HK-2 (cell line): ENCODE results near the gene YEATS4.

Experiments used
- DNase-seq: peaks from one replicate; pipeline ENCODE4 v3.0.0-alpha.2; 2018; ENCODE audit not compliant: unreplicated experiment

YEATS4 gene

DNA sequence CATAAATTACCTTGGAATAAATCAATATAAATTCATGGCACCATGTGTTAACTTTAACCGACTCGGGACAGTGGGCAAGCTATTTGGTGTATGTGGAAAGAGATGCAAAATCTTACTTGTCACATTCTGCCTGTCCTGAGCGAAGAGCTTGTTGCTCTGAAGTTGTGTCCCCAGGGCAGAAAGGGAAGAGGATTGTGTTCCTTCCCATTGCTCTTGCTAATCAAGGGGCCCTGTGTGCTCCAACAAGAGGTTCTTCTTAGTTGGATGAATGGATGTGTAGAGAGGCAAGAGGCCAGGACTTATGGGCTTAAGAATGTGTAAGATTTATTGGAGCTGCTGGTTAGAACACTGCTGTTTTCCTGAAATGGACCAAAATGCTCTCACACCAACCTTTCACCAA lies 74.1 kb downstream of the YEATS4 start:
- no peak for DNase-seq

DNA sequence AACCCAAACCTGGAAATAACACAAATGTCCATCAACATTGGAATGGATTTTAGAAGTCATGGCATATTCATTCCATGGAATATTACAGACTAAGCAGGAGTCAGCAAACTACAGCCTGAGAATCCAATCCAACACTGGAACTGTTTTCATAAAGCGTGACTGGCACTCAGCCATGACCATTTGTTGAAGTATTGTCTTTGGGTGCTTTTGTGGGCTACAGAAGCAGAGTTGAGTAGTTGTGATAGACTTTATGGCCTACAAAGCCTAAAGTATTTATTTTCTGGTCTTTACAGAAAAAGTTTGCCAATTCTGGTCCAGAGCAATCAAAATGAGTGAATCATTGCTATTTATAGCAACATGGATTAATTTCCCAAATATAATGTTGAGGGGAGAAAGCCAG lies 76.1 kb downstream of the YEATS4 start:
- DNase-seq, result no peak

DNA sequence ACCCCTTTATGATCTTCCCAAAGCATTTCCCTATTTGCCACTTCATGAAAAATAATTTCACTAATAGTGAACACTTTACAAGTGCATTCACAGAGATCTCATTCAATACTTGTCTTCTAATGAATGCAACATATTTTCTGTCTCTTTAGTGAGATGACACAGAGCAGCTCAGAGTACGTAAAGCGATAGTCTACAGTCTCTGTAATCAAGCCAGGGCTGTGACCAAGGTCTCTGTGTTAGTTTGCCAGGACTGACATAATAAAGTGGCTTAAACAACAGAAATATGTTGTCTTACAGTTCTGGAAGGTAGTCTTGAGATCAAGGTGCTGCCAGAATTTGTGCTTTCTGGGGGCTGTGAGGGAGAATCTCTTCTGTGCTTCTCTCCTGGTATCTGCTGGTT lies 77.5 kb downstream of the YEATS4 start:
- no peak for DNase-seq

DNA sequence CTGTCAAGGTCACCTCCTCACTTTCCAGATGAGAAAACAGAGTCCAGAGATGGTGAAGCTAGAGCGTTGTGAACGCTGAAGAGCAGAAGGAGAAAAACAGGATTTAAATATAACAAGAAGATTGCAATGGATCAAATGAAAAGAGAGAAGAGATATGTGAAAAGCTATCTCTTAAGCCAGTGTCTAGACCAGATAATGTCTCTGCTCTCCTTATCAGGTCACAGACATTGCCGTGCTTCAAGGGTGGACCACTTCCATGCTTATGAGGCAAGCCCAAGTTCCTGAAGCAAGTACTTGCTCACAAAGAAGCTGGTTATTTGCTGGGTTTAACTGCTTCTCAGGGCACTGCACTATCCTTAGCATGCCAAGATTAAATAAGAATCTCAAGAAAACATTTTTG lies 79.0 kb downstream of the YEATS4 start:
- no peak for DNase-seq

DNA sequence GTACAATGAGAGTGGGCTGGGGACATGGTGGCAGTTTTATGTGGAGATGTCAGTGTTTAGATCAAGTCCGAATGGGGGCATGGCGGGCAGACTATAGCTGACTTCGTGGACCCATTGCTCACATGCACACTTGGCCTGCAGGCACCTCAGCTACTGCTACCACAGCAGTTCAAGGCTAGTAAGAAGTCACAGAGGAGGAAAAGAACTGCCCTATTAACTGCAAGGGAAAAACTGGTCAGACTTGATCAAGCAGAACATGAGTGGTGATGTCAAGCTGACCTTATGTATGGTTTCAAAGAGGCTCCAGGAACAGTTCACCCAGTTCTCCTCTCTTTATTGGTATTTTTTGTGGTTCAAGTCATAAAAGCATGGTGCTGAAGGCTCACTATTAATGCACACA lies 80.5 kb downstream of the YEATS4 start:
- DNase-seq, result no peak
